ENCODE results near the gene SDF4. TPM values are rescaled to one million over a fixed set of nuclear protein-coding genes. Genes with fewer than 3 reads are reported as not detected.

The SDF4 gene
- total and polyA plus RNA-seq, 2 of the 13 experiments (the other 11 are each of a cell fraction or from before 2014, with no cell fraction given): 80.8 to 107 TPM

DNA sequence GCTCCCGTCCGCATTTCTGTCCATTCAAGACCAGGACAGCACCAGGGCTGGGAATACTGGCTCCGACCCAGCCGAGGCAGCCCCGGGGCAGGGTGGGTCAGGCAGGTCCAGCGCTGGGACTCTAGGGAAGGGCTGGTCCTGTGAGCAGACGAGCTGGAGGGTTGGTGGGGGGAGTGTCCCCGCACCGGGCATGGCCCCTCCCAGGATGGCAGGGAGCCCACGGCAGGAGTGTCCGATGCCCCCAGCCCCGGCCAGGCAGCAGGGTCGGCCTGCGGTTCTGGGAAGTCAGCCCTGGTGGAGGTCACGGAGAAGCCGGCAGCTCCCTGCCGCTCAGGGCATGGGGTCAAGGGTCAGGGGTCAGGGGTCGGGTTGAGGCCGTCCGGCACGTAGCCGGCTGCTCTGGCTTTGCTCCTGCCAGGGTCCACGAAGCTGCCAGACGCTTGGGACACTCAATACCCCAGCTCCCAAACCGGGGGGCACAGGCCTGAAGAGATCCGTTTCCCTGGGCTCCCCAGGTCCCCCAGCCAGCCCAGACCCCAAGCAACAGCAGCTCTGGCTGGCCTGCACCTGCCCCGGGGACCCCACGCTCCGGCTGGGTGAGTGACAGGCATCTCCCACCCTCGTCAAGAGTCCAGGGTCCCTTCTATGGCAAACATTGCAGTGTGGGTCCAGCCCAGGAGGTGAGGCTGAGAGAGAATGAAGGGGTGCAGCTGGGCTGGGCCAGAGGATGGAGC lies 8.0 kb upstream of the SDF4 start (continued):
- TF ChIP-seq ERF (CRISPR knock-in tag; IDR thresholded peaks at IDR 0.05): no peak; the same call in 1 of the 2 replicates
- TF ChIP-seq NR2F6 (IDR thresholded peaks at IDR 0.05): peak; percentile 99
- peak; percentile 99 for TF ChIP-seq NR2F6 (CRISPR knock-in tag; IDR thresholded peaks at IDR 0.05)

DNA sequence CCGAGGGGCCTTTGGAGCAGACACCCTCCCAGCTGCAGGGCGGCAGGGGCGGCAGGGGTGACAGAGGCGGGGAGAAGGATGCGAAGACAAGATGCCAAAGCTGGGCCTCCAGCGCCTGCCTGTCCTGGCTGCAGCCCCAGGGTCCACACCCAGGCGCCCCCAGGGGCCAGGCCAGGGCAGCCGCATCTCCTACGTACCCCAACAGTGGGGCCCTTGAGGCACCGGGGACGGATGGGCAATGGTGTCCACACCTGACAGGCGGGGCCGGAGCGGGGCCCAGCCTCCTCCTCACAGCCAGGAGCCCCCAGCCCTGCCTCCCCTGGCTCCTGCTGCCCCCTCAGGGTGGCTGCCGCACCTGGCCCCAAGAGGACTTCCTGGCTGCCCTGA lies 7.4 kb upstream of the SDF4 start:
- WGBS (ENCODE audit: low lambda C conversion rate): 0% methylated on average over 1 of the region's 15 CpGs
- Histone ChIP-seq H3K4me3 (replicated peaks in 1 of 3; ENCODE audit: insufficient read depth in 1 of 3, low read depth in 2 of 3, low read length in 3 of 3) (peak overlapping the region; percentile 39 to 80 (median 55); a peak in 5 of 6 replicates), H2AFZ (ENCODE audit: low read length) (no peak overlapping the region), H3K4me2 (ENCODE audit: low read depth, low read length) (peak overlapping the region; percentile 87), H3K79me2 (ENCODE audit: insufficient read depth, low read length) (no peaks in the 10 kb centered on the region), H3K27ac (ENCODE audit: extremely low read length, insufficient read depth, low read length) (peak overlapping the region; percentile 53), H4K20me1 (ENCODE audit: insufficient read depth, low read length) (no peaks in the 10 kb centered on the region), H3K27me3 (ENCODE audit: control insufficient read depth in 1 of 2, insufficient read depth in 2 of 2, low read length in 2 of 2) (no peaks in the 10 kb centered on the region; a peak in 1 of 5 replicates), H3K36me3 (replicated peaks in 1 of 2; ENCODE audit: control insufficient read depth in 1 of 2, insufficient read depth in 2 of 2, low read length in 2 of 2) (no peaks in the 10 kb centered on the region), H3K9me3 (ENCODE audit: low read length) (no peaks in the 10 kb centered on the region), H3K9ac (ENCODE audit: insufficient read depth, low read depth, low read length) (peak overlapping the region; percentile 55; the same call in 1 of the 2 replicates), H3K4me1 (ENCODE audit: insufficient read depth, low read length) (peaks cover 73% of the 10 kb centered on the region)
- BruUV-seq (replicated peaks): no TSS peak
- DNase-seq (ENCODE audit: low spot score): no peak
- CTCF ChIA-PET (ENCODE audit: low intra/inter-chr PET ratio, low total read pairs): no interaction called here
- in situ Hi-C loops (cut with HindIII; ENCODE audit: extremely low pct_ligation_motif_present, low pct_unique_long_range_greater_than_20kb): no loop called here
- ATAC-seq: peak; percentile 2
- intact Hi-C loops (cut with micrococcal nuclease; ENCODE audit: unreplicated experiment): loop anchor here (10.0 kb wide), 2 partner anchors 64 to 234 kb away; partner anchors contain the start of genes HES4 and TTLL10
- POLR2A ChIA-PET: interaction anchor here (0.8 to 3.3 kb wide), 9 partner anchors 8 to 220 kb away, joined by 3 to 26 read pairs (median 4); partner anchors contain the start of gene UBE2J2
- no peak for FAIRE-seq
- no peak for TF ChIP-seq SSRP1 (CRISPR knock-in tag; IDR thresholded peaks at IDR 0.05)
- TF ChIP-seq, protein P1, sequence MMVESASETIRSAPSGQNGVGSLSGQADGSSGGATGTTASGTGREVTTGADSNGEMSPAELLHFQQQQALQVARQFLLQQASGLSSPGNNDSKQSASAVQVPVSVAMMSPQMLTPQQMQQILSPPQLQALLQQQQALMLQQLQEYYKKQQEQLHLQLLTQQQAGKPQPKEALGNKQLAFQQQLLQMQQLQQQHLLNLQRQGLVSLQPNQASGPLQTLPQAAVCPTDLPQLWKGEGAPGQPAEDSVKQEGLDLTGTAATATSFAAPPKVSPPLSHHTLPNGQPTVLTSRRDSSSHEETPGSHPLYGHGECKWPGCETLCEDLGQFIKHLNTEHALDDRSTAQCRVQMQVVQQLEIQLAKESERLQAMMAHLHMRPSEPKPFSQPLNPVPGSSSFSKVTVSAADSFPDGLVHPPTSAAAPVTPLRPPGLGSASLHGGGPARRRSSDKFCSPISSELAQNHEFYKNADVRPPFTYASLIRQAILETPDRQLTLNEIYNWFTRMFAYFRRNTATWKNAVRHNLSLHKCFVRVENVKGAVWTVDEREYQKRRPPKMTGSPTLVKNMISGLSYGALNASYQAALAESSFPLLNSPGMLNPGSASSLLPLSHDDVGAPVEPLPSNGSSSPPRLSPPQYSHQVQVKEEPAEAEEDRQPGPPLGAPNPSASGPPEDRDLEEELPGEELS (CRISPR knock-in tag; IDR thresholded peaks at IDR 0.05): no peak
- TF ChIP-seq, protein P2, sequence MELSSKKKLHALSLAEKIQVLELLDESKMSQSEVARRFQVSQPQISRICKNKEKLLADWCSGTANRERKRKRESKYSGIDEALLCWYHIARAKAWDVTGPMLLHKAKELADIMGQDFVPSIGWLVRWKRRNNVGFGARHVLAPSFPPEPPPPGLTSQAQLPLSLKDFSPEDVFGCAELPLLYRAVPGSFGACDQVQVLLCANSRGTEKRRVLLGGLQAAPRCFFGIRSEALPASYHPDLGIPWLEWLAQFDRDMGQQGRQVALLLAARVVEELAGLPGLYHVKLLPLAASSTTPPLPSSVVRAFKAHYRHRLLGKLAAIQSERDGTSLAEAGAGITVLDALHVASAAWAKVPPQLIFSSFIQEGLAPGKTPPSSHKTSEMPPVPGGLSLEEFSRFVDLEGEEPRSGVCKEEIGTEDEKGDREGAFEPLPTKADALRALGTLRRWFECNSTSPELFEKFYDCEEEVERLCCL (CRISPR knock-in tag; IDR thresholded peaks at IDR 0.05; ENCODE audit: borderline replicate concordance): no peak
- 0 out of 2 replicates have a peak, but pooled peaks have one; percentile 6 for TF ChIP-seq ZSCAN25 (CRISPR knock-in tag; IDR thresholded peaks at IDR 0.05)
- TF ChIP-seq SP4 (CRISPR knock-in tag; IDR thresholded peaks at IDR 0.05): 0 out of 2 replicates have a peak, but pooled peaks have one; percentile 50
- TF ChIP-seq, protein P3, sequence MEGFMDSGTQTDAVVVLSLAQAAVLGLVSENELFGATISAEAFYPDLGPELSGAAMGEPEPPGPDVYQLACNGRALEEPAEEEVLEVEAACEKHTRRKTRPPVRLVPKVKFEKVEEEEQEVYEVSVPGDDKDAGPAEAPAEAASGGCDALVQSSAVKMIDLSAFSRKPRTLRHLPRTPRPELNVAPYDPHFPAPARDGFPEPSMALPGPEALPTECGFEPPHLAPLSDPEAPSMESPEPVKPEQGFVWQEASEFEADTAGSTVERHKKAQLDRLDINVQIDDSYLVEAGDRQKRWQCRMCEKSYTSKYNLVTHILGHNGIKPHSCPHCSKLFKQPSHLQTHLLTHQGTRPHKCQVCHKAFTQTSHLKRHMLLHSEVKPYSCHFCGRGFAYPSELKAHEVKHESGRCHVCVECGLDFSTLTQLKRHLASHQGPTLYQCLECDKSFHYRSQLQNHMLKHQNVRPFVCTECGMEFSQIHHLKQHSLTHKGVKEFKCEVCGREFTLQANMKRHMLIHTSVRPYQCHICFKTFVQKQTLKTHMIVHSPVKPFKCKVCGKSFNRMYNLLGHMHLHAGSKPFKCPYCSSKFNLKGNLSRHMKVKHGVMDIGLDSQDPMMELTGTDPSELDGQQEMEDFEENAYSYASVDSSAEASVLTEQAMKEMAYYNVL (CRISPR knock-in tag; IDR thresholded peaks at IDR 0.05; ENCODE audit: borderline replicate concordance): 0 out of 2 replicates have a peak, but pooled peaks have one; percentile 13
- TF ChIP-seq, protein P4, sequence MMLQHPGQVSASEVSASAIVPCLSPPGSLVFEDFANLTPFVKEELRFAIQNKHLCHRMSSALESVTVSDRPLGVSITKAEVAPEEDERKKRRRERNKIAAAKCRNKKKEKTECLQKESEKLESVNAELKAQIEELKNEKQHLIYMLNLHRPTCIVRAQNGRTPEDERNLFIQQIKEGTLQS (CRISPR knock-in tag; IDR thresholded peaks at IDR 0.05): no peak
- 0 out of 2 replicates have a peak, but pooled peaks have one; percentile 5 for TF ChIP-seq ZNF224 (CRISPR knock-in tag; IDR thresholded peaks at IDR 0.05)
- TF ChIP-seq, protein P5, sequence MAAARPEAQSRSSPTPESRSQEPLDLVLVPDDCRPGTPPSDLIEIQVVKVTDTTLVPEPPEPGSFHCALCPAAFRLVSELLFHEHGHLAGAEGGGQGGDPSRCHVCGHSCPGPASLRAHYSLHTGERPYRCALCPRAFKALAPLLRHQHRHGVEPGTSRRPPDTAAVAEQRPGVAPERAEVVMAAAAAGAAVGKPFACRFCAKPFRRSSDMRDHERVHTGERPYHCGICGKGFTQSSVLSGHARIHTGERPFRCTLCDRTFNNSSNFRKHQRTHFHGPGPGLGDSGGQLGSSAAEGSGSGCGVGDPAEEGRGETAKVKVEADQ (CRISPR knock-in tag; IDR thresholded peaks at IDR 0.05; ENCODE audit: borderline replicate concordance): no peak
- TF ChIP-seq AGO2 (optimal IDR thresholded peaks at IDR 0.05; ENCODE audit: low read depth, low read length): peak; percentile 16
- no peak for TF ChIP-seq ZNF652 (CRISPR knock-in tag; IDR thresholded peaks at IDR 0.05; ENCODE audit: borderline replicate concordance, low read depth)
- 0 out of 2 replicates have a peak, but pooled peaks have one; percentile 28 for TF ChIP-seq ZNF33B (CRISPR knock-in tag; IDR thresholded peaks at IDR 0.05)
